ENCODE results near the gene GSTO2. TPM values are rescaled to one million over a fixed set of nuclear protein-coding genes. Genes with fewer than 3 reads are reported as not detected.
A peak's percentile ranks its signal among the peaks of the same experiment; 100 is the strongest.

GSTO2 gene
- total and polyA plus RNA-seq, 2 donors (not counting 1 experiment from before 2014, with no cell fraction given): 2.9 to 3.1 TPM

DNA sequence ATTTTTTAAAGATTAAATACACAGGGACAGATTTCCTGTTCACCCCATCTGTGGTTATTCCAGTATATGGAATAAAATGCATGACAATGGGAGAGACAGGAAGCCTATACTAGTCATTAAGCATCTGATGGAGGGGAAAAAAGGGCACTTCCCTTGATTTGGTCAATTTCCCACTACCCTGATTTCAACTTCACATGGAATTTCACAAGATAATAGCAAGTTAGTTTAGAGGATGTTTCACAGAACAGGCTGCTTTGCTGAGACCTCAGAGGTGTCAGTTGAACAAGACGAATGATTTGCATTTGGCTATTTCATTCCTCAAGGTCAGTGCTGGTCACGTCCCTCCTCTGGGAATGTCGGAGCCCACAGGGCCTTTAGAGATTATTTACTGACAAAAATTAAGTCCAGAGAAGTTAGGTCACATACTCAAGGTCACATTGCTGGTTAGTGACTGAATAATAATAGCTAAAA is 74.0 kb downstream of the GSTO2 start:
- no peaks in the 10 kb centered on the region for H3K9me3 ChIP-seq (ENCODE audit: control insufficient read depth, insufficient read depth, low read depth, low read length)
- no peak overlapping the region for H3K27ac ChIP-seq (ENCODE audit: insufficient read depth, low read length)
- no peak overlapping the region for H2AFZ ChIP-seq (ENCODE audit: low read length)
- no peak overlapping the region for H3K4me2 ChIP-seq (ENCODE audit: extremely low read depth, insufficient read depth, low read length)
- no peaks in the 10 kb centered on the region for H3K27me3 ChIP-seq (ENCODE audit: control insufficient read depth, insufficient read depth, low read length)
- TF ChIP-seq, protein P1, sequence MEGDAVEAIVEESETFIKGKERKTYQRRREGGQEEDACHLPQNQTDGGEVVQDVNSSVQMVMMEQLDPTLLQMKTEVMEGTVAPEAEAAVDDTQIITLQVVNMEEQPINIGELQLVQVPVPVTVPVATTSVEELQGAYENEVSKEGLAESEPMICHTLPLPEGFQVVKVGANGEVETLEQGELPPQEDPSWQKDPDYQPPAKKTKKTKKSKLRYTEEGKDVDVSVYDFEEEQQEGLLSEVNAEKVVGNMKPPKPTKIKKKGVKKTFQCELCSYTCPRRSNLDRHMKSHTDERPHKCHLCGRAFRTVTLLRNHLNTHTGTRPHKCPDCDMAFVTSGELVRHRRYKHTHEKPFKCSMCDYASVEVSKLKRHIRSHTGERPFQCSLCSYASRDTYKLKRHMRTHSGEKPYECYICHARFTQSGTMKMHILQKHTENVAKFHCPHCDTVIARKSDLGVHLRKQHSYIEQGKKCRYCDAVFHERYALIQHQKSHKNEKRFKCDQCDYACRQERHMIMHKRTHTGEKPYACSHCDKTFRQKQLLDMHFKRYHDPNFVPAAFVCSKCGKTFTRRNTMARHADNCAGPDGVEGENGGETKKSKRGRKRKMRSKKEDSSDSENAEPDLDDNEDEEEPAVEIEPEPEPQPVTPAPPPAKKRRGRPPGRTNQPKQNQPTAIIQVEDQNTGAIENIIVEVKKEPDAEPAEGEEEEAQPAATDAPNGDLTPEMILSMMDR (conservative IDR thresholded peaks at IDR 0.05 in 1 of 2, IDR thresholded peaks at IDR 0.05 in 1 of 2; ENCODE audit: low read depth in 1 of 2, low read length in 2 of 2): no peak
- no peak for TF ChIP-seq EZH2 (IDR thresholded peaks at IDR 0.05; ENCODE audit: low read length, missing control alignments)
- H4K20me1 ChIP-seq (ENCODE audit: control insufficient read depth, extremely low read depth, insufficient read depth, low read length): no peaks in the 10 kb centered on the region
- peaks cover 14% of the 10 kb centered on the region for H3K4me1 ChIP-seq (ENCODE audit: control insufficient read depth, extremely low read depth, insufficient read depth, low read length)
- peaks cover 2% of the 10 kb centered on the region for H3K79me2 ChIP-seq (ENCODE audit: control insufficient read depth, insufficient read depth, low read length)
- DNase-seq (ENCODE audit: low read depth in 2 of 2): peak; percentile 61 to 80
- no peak overlapping the region for H3K9ac ChIP-seq (ENCODE audit: insufficient read depth, low read length)
- H3K4me3 ChIP-seq (replicated peaks in 1 of 4; ENCODE audit: control extremely low read depth in 1 of 4, insufficient read depth in 1 of 4, low read depth in 3 of 4, low read length in 4 of 4): no peak overlapping the region
- H3K36me3 ChIP-seq (ENCODE audit: control insufficient read depth, insufficient read depth, low read length): no peaks in the 10 kb centered on the region

DNA sequence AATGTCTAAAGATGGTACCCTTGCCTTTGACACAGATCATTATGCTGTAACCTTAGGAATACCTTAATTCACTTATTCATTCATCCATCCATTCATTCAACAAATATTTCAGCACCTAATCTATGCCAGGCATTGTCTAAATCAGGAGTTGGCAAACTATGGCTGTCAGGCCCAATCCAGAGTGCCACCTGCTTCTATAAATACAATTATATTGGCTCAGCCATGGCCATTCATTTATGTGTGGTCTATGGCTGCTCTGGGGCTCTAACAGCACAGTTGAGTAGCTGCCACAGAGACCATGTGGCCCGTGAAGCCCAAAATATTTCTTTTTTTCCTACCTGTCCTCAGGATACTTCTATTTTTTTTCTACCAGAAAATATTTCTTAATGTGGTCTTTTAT is 75.2 kb downstream of the GSTO2 start:
- Histone ChIP-seq H3K36me3 (ENCODE audit: control insufficient read depth, insufficient read depth, low read length) (no peaks in the 10 kb centered on the region), H3K27ac (ENCODE audit: insufficient read depth, low read length) (no peak overlapping the region), H3K9ac (ENCODE audit: insufficient read depth, low read length) (no peak overlapping the region), H3K79me2 (ENCODE audit: control insufficient read depth, insufficient read depth, low read length) (no peaks in the 10 kb centered on the region), H3K27me3 (ENCODE audit: control insufficient read depth, insufficient read depth, low read length) (no peaks in the 10 kb centered on the region), H3K9me3 (ENCODE audit: control insufficient read depth, insufficient read depth, low read depth, low read length) (no peaks in the 10 kb centered on the region), H4K20me1 (ENCODE audit: control insufficient read depth, extremely low read depth, insufficient read depth, low read length) (no peaks in the 10 kb centered on the region), H3K4me2 (ENCODE audit: extremely low read depth, insufficient read depth, low read length) (no peak overlapping the region), H3K4me1 (ENCODE audit: control insufficient read depth, extremely low read depth, insufficient read depth, low read length) (peaks cover 13% of the 10 kb centered on the region), H3K4me3 (replicated peaks in 1 of 4; ENCODE audit: control extremely low read depth in 1 of 4, insufficient read depth in 1 of 4, low read depth in 3 of 4, low read length in 4 of 4) (no peak overlapping the region), H2AFZ (ENCODE audit: low read length) (no peak overlapping the region)
- no peak for TF ChIP-seq EZH2 (IDR thresholded peaks at IDR 0.05; ENCODE audit: low read length, missing control alignments)
- TF ChIP-seq, protein P1 (conservative IDR thresholded peaks at IDR 0.05 in 1 of 2, IDR thresholded peaks at IDR 0.05 in 1 of 2; ENCODE audit: low read depth in 1 of 2, low read length in 2 of 2): no peak
- DNase-seq (ENCODE audit: low read depth in 2 of 2): no peak

DNA sequence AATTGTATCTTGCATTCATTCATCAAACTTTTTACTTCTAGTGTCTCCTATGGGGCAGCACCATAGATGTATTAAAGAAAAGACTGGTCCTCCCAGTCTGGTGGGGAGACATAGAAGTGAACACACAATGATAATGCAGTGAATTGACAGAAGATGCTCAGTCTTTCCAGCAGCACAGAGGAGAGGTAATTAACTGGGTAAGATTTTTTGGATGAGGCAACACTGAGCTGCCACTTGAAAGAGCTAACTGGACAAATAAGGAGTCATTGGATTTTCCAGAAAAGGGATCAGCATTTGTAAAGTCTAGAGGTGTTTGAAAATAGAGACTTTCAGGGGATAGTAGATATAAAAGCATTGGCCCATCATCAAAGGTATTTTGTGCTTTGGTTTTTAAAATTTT is 76.5 kb downstream of the GSTO2 start:
- DNase-seq (ENCODE audit: low read depth in 2 of 2): no peak
- Histone ChIP-seq H3K27ac (ENCODE audit: insufficient read depth, low read length) (no peak overlapping the region), H3K4me2 (ENCODE audit: extremely low read depth, insufficient read depth, low read length) (no peak overlapping the region), H3K79me2 (ENCODE audit: control insufficient read depth, insufficient read depth, low read length) (no peaks in the 10 kb centered on the region), H3K4me3 (replicated peaks in 1 of 4; ENCODE audit: control extremely low read depth in 1 of 4, insufficient read depth in 1 of 4, low read depth in 3 of 4, low read length in 4 of 4) (no peak overlapping the region), H3K36me3 (ENCODE audit: control insufficient read depth, insufficient read depth, low read length) (no peaks in the 10 kb centered on the region), H3K9ac (ENCODE audit: insufficient read depth, low read length) (no peak overlapping the region), H3K4me1 (ENCODE audit: control insufficient read depth, extremely low read depth, insufficient read depth, low read length) (peaks cover 10% of the 10 kb centered on the region), H2AFZ (ENCODE audit: low read length) (no peak overlapping the region), H3K9me3 (ENCODE audit: control insufficient read depth, insufficient read depth, low read depth, low read length) (no peaks in the 10 kb centered on the region), H3K27me3 (ENCODE audit: control insufficient read depth, insufficient read depth, low read length) (no peaks in the 10 kb centered on the region), H4K20me1 (ENCODE audit: control insufficient read depth, extremely low read depth, insufficient read depth, low read length) (no peaks in the 10 kb centered on the region)
- TF ChIP-seq EZH2 (IDR thresholded peaks at IDR 0.05; ENCODE audit: low read length, missing control alignments): no peak
- TF ChIP-seq, protein P1 (conservative IDR thresholded peaks at IDR 0.05 in 1 of 2, IDR thresholded peaks at IDR 0.05 in 1 of 2; ENCODE audit: low read depth in 1 of 2, low read length in 2 of 2): no peak

All from fibroblast of lung (primary cell).